Vein endothelial cell (primary cell): Measurements from ENCODE around the gene SLC35A1. TPM values are rescaled to one million over a fixed set of nuclear protein-coding genes. Genes with fewer than 3 reads are reported as not detected.

Experiments used
- small RNA-seq: library from RNA; depleted of rRNA; stranded (forward); fragments of <200 nt; gene quantifications from one replicate; pipeline ENCODE3, GENCODE V24; 2012
- total RNA-seq: library from RNA; depleted of rRNA; stranded (reverse); fragments of >200 nt; gene quantifications from 2 replicates; pipeline ENCODE4 v1.2.3, GENCODE V29; 2012

SLC35A1 gene
- total RNA-seq, result 12.7 and 13.4 TPM in 2 replicates

GRCh38 chr6:87472525-87473418 is at the start of gene SLC35A1:
SLC35A1 (plus strand) TSS chr6:87472974; CDS start chr6:87473004, 30 bp downstream.

Small RNA genes lying within 50 kb of the gene (small RNA-seq; reads per million reads assigned to genes)
- gene AL049697.2, result not detected
- not detected for gene RNU6-444P

Other genes with a start within 250 kb of the SLC35A1 start
- 5.2 and 6.3 TPM in 2 replicates for gene SMIM8, start 150.4 kb upstream of the SLC35A1 start, total RNA-seq
- gene GJB7, start 143.7 kb upstream of the SLC35A1 start, total RNA-seq, result under 0.01 TPM in 1 of 2 replicates, not detected in the other
- 2.9 and 3.8 TPM in 2 replicates for gene C6orf163, start 128.2 kb upstream of the SLC35A1 start, total RNA-seq
- gene CFAP206, start 65.0 kb upstream of the SLC35A1 start, total RNA-seq, result 0.29 and 0.65 TPM in 2 replicates
- gene RARS2, start 117.0 kb downstream of the SLC35A1 start, total RNA-seq, result 31.0 and 32.3 TPM in 2 replicates
- 17.3 and 22.3 TPM in 2 replicates for gene ORC3, start 117.2 kb downstream of the SLC35A1 start, total RNA-seq
- 19.6 and 23.2 TPM in 2 replicates for gene AKIRIN2, start 229.3 kb downstream of the SLC35A1 start, total RNA-seq